Liver (tissue), 9 donors: ENCODE data around the gene ASB5. TPM values are rescaled to one million over a fixed set of nuclear protein-coding genes. Genes with fewer than 3 reads are reported as not detected.

Experiments
- DNase-seq: peaks from one replicate; pipeline ENCODE4 v3.0.0-alpha.2; 2017; ENCODE audit warnings: low spot score
- H3K27ac ChIP-seq, 2 donors: one replicate each; pipeline ENCODE4 v1.7.0; 2013; ENCODE audit warnings: inconsistent platforms in 2 of 2, low read length in 2 of 2, control low read depth in 1 of 2, low read depth in 1 of 2, mild to moderate bottlenecking in 1 of 2
- H3K27me3 ChIP-seq, 4 donors: one replicate each; pipeline versions ENCODE4 v1.6.1 to v1.7.0; 2013; ENCODE audit warnings: low read length in 3 of 4, inconsistent platforms in 1 of 4, mild to moderate bottlenecking in 1 of 4, moderate library complexity in 1 of 4; ENCODE audit not compliant: control insufficient read depth in 4 of 4, insufficient read depth in 4 of 4
- H3K36me3 ChIP-seq, 4 donors: one replicate each; pipeline versions ENCODE4 v1.6.1 to v1.7.0; 2013; ENCODE audit warnings: low read length in 3 of 4, mild to moderate bottlenecking in 3 of 4, low read depth in 1 of 4, moderate library complexity in 1 of 4; ENCODE audit not compliant: control insufficient read depth in 4 of 4, insufficient read depth in 3 of 4
- H3K4me1 ChIP-seq, 4 donors: one replicate each; pipeline versions ENCODE4 v1.6.1 to v1.7.0; 2013; ENCODE audit warnings: low read length in 3 of 4, mild to moderate bottlenecking in 3 of 4, moderate library complexity in 1 of 4; ENCODE audit not compliant: control insufficient read depth in 4 of 4, insufficient read depth in 4 of 4
- H3K4me3 ChIP-seq, 3 donors: one replicate each; pipeline versions ENCODE4 v1.6.1 to v1.7.0; 2013; ENCODE audit warnings: low read length in 3 of 3, control low read depth in 1 of 3, low read depth in 1 of 3, mild to moderate bottlenecking in 1 of 3
- H3K9ac ChIP-seq, 2 donors: one replicate each; pipeline ENCODE4 v1.7.0; 2013; ENCODE audit warnings: low read length in 2 of 2, mild to moderate bottlenecking in 2 of 2, moderate library complexity in 2 of 2, control low read depth in 1 of 2, low read depth in 1 of 2
- H3K9me3 ChIP-seq, 4 donors: one replicate each; pipeline versions ENCODE4 v1.6.1 to v1.7.0; 2013; ENCODE audit warnings: low read length in 3 of 4; ENCODE audit not compliant: control insufficient read depth in 4 of 4
- FOXA1 ChIP-seq: IDR thresholded peaks from 2 replicates; pipeline ENCODE4 v1.6.1; 2016; ENCODE audit warnings: antibody characterized with exemption
- GABPA ChIP-seq, 2 donors: IDR thresholded peaks in 1 of 2; conservative IDR thresholded peaks in 1 of 2; 2 replicates each; pipeline ENCODE4 v1.6.1; 2016; ENCODE audit warnings: antibody characterized with exemption in 2 of 2, mild to moderate bottlenecking in 1 of 2, moderate library complexity in 1 of 2
- HNF4A ChIP-seq, 2 donors: conservative IDR thresholded peaks; 2 replicates each; pipeline ENCODE4 v1.6.1; 2016; ENCODE audit warnings: antibody characterized with exemption in 2 of 2, mild to moderate bottlenecking in 2 of 2
- HNF4G ChIP-seq: IDR thresholded peaks from 2 replicates; pipeline ENCODE4 v1.6.1; 2016; ENCODE audit warnings: antibody characterized with exemption
- JUND ChIP-seq, 2 donors: IDR thresholded peaks; 2 replicates each; pipeline ENCODE4 v1.6.1; 2016; ENCODE audit warnings: antibody characterized with exemption in 2 of 2
- MAX ChIP-seq: IDR thresholded peaks from 2 replicates; pipeline ENCODE4 v1.6.1; 2016; ENCODE audit warnings: antibody characterized with exemption
- NR2F2 ChIP-seq: IDR thresholded peaks from 2 replicates; pipeline ENCODE4 v1.6.1; 2016; ENCODE audit warnings: antibody characterized with exemption
- REST ChIP-seq: IDR thresholded peaks from 2 replicates; pipeline ENCODE4 v1.6.1; 2016; ENCODE audit warnings: antibody characterized with exemption, mild to moderate bottlenecking
- RXRA ChIP-seq, 2 donors: IDR thresholded peaks; 2 replicates each; pipeline ENCODE4 v1.6.1; 2017 to 2018; ENCODE audit warnings: antibody characterized with exemption in 2 of 2, mild to moderate bottlenecking in 1 of 2
- TAF1 ChIP-seq: conservative IDR thresholded peaks from 2 replicates; pipeline ENCODE4 v1.6.1; 2016; ENCODE audit warnings: antibody characterized with exemption, mild to moderate bottlenecking
- YY1 ChIP-seq: IDR thresholded peaks from 2 replicates; pipeline ENCODE4 v1.6.1; 2016; ENCODE audit warnings: antibody characterized with exemption, mild to moderate bottlenecking
- ZBTB33 ChIP-seq: IDR thresholded peaks from 2 replicates; pipeline ENCODE4 v1.6.1; 2016; ENCODE audit warnings: antibody characterized with exemption
- WGBS: extraction: QIAGEN DNeasy Blood & Tissue Kit; methylation state at CpG from one replicate; pipeline ENCODE4 v1.1.7; 2013; 5-methylcytosine and 5-hydroxymethylcytosine counted together
- polyA plus RNA-seq, 2 donors: library from polyadenylated mRNA; stranded (reverse) in 1 of 2; unstranded in 1 of 2; fragments of 200-250 nt in 1 of 2; fragments of >200 nt in 1 of 2; fragmentation: Nextera tagmentation in 1 of 2; extraction: Ambion mirVana in 1 of 2; gene quantifications; one replicate each; pipeline versions ENCODE4 v1.2.1 to v1.2.3, GENCODE V29; 2013 to 2015
- total RNA-seq, 2 donors: library from RNA; depleted of rRNA; stranded (reverse); fragments of >200 nt; gene quantifications; one replicate each; pipeline ENCODE4 v1.2.3, GENCODE V29; 2014
- donor health status: healthy.
- donor health status: healthy.
- donor health status: healthy.
- donor health status: healthy.
- donor health status: healthy.

ASB5 gene
- total and polyA plus RNA-seq, 4 donors, result 0.05 TPM; not detected in 3

- 71% methylated on average over 2 of the region's 2 CpGs for WGBS
- Histone ChIP-seq H3K27ac (no peak overlapping the region), H3K4me3 (no peak overlapping the region)
These were observed 83.0 kb downstream of the ASB5 start for GRCh38 chr4:176186067-176186466.

GRCh38 chr4:176185051-176185450 is 84.0 kb downstream of the ASB5 start:
- H3K27ac ChIP-seq, result no peak overlapping the region
- H3K36me3 ChIP-seq, result no peaks in the 10 kb centered on the region
- no peak overlapping the region for H3K4me3 ChIP-seq
- no peaks in the 10 kb centered on the region for H3K9me3 ChIP-seq
- WGBS, result 41% methylated on average over 1 of the region's 1 CpG
- no peak for TF ChIP-seq GABPA (IDR thresholded peaks at IDR 0.05 in 1 of 2, conservative IDR thresholded peaks at IDR 0.05 in 1 of 2)
- TF ChIP-seq YY1, result no peak
- TF ChIP-seq MAX, result no peak
- TF ChIP-seq TAF1, result no peak
- TF ChIP-seq FOXA1, result no peak
- peaks cover 0 to 4% (median 0%) of the 10 kb centered on the region in 4 donors for H3K27me3 ChIP-seq
- no peak overlapping the region for H3K9ac ChIP-seq
- DNase-seq, result no peak
- H3K4me1 ChIP-seq, result no peaks in the 10 kb centered on the region

More at GRCh38 chr4:176186067-176186466, 83.0 kb downstream of the ASB5 start:
- Histone ChIP-seq H3K4me1 (no peaks in the 10 kb centered on the region), H3K9me3 (no peaks in the 10 kb centered on the region), H3K9ac (no peak overlapping the region), H3K36me3 (no peaks in the 10 kb centered on the region), H3K27me3 (peaks cover 0 to 4% (median 2%) of the 10 kb centered on the region in 4 donors)
- TF ChIP-seq JUND (IDR thresholded peaks at IDR 0.05) (no peak), ZBTB33 (no peak), MAX (no peak), NR2F2 (no peak), HNF4G (no peak), HNF4A (conservative IDR thresholded peaks at IDR 0.05) (no peak), REST (no peak), RXRA (IDR thresholded peaks at IDR 0.05) (no peak), TAF1 (no peak)
- DNase-seq, result no peak

Other genes starting within 250 kb of the ASB5 start
- under 1 TPM; 0.50 to 0.84 TPM for gene WDR17, start 203.4 kb downstream of the ASB5 start, total RNA-seq
- gene WDR17, start 203.4 kb downstream of the ASB5 start, polyA plus RNA-seq, result under 1 TPM; 0.14 to 0.18 TPM
- gene SPATA4, start 73.6 kb downstream of the ASB5 start, total RNA-seq, result under 1 TPM in 1 of 2 donors, not detected in 1; 0.14 TPM
- gene SPATA4, start 73.6 kb downstream of the ASB5 start, polyA plus RNA-seq, result not detected
- 10 to 100 TPM; 55.3 to 79.4 TPM for gene SPCS3, start 50.7 kb upstream of the ASB5 start, total RNA-seq
- 10 to 100 TPM; 54.0 to 70.8 TPM for gene SPCS3, start 50.7 kb upstream of the ASB5 start, polyA plus RNA-seq